GM18519 (cell line): Measurements from ENCODE around the gene RAB31.

ENCODE experiments used
- ATAC-seq: cut with Tn5 transposase; IDR thresholded peaks from one replicate; pipeline ENCODE4 v1.9.1; 2021; ENCODE audit warnings: mild to moderate bottlenecking, moderate library complexity; ENCODE audit not compliant: unreplicated experiment, low FRiP score

RAB31 gene

DNA sequence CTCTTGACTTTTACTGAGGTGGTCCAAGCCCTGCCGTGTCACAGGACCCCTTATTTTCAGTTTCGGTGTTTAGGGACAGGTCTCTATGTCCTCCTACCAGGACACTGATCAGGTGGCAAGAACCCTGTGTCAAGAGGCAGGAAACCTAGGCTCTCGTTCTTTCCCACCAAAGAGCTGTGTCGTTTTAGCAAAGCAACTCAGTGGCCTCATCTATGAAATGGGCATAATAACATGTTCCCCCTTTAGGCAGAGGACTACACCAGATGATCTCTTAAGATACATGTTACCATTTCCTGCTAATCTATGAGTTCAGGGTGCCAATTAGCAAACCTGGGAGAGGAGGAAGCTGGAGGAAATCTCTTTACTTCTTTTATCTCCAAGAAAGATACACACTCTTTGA, 1.9 kb downstream of the RAB31 start:
- no peak for ATAC-seq

DNA sequence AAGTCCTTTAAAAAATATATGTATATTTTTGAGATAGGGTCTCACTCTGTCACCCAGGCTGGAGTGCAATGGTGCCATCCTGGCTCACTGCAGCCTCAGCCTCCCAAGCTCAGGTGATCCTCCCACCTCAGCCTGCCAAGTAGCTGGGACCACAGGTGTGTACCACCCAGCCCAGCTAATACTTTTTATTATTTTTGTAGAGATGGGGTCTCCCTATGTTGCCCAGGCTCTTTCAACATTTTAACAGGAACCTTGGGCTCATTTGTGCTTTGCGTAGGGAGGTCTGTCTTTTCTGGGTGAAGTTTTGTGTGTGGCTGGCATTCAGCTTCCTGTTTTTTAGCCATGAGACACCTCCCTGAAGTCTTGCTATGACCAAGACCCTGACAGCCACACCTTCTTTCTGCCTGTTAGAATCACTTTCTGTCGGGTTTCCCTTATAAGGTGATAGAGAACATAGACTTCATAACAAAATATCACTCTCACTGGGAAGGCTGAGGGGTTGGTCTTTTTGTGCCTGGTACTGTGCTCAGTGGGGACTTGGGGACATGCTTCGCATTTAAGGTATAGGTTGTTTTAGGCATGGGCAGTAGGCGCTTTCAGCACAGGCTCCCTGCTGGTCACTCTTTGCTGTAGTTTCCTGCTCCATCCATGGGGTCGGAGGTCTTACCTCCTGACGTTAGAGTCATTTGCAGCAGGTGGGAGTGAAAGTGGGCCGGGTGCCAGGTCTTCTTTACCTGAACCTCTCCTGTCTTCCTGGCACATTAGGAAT, 3.4 kb downstream of the RAB31 start:
- peak; percentile 55 for ATAC-seq

DNA sequence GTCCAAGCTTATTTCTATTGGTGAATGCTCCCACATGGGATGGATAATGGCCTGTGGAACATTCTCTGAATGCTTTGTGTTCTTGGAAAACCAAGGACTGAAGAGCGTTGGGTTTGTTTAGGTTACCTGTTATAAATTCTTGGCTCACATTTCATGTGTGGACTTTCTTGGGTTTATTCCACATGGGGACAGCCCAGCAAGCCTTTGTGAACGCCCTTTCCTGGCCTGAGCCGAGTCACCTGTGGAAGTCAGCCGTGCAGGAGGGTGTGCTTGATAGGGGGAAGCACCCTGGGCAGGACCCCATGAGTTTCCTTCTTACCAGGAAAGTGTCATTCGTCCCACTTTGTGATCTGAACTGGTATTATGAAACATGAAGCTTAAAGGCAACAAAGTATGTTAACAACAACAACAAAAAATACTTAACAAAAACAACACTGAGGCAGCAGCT, 4.1 kb downstream of the RAB31 start:
- ATAC-seq = no peak

DNA sequence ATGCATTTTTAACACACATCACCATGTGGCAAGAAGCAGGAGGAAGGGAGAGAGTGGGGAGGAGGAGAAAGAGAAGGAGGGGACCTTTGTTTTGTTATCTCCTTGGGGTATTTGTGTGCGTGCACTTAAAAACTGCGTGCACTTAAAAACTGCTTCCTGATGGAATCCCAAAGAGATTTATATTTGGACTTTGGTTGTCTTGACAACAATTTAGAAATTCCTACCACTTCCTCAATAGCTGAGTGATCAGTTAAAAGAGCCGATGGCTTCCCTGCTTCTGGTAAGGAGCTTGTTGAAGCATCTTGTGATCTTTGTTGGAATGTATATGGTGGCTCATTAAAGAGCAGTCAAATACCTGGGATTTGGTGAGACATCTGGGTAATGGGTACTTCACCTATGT, 4.5 kb downstream of the RAB31 start:
- no peak for ATAC-seq

DNA sequence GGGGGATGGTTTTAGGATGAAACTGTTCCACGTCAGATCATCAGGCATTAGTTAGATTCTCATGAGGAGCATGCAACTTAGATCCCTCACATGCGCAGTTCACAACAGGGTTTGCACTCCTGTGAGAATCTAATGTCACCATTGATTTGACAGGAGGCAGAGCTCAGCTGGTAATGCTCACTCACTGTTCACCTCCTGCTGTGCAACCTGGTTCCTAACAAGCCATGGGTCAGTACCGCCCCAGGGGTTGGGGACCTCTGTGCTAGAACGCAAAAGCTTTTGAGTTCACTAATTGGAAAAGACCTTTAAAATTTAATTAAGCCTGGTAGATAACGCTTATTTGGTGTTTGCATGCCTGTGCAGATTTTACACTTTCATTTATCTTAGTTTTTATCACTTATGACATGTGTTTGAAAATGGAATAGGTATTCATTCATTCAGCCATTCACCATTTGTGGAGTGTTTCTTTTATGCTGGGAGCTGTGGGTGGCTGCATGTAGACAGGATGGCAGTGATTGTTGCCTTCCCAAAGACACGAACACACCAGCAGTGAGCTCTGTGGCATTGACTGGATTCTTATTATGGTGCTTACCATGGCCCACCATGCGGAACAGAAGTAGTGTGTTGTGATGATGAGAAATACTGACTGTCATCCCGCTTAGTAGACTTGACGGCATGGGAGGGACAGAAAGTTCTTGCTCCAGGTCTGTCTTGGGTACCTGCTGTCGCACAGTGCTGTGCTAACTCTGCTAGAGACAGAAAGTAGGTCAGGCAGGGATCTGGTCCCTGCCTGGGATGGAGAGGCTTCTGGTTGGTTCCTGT, 6.4 kb downstream of the RAB31 start:
- no peak for ATAC-seq

DNA sequence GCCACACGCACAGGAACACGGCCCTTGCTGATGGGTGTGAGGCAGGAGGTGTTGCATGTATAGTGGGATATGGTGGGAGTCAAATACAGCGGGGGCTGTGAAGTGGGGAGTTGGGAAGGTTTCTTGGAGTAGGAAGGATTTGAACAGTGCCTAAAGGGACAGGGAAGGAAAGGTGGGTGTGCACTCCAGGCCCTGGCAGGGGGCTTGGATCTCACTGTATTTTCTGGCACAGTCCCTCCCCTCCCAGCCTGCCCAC, 6.9 kb downstream of the RAB31 start:
- ATAC-seq = no peak

DNA sequence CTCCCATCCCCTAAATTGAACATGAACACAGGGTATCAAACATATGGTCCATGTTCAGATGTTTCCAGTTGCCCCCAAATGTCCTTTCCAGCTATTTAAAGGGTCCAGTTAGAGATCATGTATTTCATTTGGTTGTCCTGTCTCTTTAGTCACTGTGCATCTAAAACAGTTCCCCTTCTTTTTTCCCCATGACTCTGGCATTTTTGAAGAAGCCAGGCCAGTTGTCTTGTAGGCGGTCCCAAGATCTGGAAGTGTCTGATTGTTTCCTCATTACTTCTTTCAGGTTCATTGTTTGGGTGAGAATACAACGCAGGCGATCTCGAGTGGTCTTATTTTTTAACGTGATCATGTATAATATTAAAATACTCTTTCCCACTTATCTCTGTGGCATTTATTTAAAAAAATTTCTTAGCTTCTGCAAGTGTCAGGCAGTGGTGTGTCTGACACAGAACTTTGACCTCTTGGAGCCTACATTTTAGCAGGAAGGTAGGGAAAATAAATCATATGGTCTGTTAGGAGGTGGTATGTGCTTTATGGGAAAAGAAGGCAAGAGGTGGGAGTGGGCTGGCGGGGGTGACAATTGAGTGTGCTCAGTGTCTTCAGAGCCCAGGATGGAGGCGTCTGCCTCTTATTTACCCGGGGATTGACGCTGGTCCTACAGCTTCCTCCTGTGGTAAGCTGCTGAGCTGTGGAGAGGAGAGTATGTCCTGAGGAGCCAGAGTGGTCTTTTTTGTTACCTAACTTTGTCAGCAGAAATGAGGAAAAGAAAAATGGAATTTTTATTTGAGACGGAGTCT, 8.1 kb downstream of the RAB31 start:
- no peak for ATAC-seq

DNA sequence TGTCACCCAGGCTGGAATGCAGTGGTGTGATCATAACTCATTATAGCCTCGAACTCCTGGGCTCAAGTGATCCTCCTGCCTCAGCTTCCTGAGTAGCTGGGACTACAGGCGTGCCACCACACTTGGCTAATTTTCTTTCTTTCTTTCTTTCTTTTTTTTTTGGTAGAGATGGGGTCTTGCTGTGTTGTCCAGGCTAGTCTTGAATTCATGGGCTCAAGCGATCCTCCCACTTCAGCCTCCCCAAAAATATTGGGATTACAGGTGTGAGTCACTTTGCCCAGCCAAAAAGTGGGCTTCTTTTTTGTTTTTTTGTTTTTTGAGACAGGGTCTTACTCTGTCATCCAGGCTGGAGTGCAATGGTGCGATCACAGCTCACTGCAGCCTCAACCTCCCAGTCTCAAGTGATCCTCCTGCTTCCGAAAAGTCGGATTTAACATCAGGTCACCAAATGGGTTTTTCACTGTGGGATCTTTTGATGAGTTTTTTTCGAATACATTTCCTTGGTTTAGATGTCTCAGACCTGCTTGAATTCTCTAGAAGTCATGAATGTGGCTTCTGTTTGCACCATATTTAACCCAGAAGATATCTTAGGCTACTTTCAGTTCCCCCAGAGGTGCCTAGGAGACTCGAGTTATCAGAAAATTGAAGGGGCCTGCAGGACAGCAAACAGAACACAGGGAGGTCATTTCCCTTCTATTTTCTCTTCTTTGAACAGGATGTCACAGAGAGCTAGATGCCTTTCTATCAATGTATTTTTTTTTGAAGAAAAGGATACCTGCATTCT, 8.9 kb downstream of the RAB31 start:
- no peak for ATAC-seq

DNA sequence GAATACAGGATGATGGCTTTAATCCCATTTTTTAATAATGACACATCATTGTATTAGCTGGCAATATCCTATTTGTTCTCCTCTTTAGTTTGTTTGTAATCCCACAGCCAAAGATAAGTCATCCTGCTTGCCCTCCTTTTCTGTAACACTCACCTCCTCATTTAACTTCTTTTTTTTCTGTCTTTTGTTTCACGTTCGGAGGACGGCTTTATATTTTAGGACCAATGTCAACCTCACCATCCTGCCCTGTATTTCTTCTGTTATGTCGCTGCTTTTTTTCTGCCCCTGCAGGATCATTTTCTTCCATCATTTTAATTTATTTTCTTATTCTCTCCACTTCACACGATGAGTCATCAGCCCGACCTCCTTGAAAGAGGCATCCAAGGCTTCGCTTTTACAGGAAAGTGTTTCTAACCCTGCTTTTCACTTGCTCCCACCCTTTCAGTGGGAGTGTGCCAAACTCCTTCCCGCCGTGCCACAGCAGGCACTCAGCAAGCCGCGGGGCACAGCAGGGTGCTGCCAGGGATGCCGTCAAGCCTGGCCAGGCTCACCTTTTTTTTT, 11.4 kb downstream of the RAB31 start:
- no peak for ATAC-seq

DNA sequence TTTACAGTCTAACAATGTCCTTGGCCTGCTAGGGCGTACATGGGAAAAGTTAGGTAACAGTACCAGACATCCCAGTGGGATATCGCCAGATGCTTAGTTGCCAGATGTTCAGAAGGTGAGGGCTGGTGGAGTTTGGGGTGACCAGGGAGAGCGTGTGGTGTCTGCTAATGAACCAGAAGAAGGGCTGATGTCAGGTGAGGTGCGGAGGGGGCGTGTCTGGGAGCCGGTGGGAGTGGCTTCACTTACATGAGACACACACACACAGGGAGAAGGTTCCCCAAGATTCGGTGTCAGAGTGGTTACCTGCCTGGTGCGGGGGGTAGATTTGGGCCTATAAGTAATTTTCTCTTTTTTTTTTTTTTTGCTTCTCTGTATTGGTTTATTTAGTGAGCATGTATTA, 12.2 kb downstream of the RAB31 start:
- ATAC-seq = no peak

DNA sequence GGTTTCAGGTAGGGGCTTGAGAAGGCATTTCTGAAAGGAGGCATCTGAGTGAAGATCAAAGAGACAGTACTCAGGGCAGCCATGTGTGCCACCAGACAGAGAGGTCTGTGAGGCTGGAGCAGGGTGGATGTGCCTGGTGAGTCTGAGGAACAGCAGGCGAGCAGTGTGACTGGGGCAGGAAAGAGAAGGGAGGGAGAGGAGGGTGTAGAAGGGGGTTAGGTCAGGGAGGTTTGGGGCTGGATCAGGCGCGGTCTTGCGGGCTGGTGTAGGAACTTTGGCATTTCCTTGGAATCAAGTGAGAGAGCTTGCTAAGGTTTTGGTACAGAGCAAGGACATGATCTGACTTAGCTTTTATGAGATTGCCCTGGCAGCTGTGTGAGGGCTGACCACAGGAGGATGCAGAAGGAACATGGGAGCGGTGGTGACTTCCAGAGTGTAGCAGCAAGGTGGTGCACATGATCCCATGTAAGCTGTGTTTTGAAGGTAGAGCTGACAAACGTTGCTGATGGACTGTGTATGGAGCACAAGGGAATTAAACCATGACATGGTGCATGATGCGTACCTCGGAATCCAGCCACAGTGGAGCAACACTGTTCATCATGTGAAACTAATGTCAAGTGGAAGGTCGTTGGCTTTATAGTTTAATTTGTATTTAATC, 13.9 kb downstream of the RAB31 start:
- no peak for ATAC-seq

DNA sequence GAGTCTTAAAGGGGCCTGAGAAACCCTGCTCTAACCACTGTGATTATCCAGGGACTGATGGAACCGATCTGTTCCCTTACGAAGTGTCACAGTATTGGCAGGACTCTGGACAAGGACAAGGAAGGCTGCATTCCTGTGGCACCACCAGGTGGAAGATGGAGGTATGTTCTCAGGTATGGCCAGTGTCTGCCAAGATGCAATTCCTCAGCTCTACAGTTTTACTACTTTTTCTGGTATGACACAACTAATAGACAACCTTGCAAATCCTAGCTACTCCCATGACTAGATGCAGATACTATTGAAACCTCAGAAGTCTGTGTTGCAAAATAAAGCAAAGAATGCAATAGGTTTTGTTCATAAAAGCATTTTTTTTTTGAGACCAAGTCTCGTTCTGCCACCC, 14.6 kb downstream of the RAB31 start:
- no peak for ATAC-seq

DNA sequence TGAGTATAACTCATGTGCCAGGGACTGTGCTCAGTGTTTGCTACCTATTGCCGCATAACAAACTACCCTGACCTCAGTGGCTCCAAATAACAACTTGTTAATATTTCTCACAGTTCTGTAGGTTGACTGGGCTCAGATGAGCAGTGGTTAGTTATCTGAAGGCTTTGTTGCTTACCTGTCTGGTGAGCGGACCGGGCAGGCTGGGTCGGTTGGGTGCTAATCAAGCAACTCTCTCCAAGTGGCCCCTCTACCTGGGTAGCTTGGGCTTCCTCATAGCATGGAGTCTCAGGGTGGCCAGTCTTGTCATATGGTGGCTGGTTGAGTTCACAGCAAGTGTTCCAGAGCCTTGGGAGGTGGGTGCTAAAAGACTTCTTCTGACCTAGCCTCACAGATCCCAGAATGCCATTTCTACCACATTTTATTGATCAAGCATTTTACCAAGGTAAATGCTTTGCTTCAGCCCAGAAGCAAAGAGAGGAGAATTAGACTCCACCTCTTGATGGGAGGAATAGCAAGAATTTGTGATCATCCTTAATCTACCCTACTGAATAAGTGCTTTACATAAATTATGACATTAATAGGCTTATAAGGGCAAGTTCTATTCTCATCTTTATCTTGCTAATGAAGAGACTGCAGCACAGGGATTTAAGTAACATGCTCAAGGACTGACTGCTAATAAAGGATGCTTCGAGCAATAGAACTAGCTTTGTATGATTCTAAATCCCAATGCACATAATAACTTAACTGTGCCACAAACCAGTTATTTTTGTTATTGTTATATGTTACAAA, 16.9 kb downstream of the RAB31 start:
- no peak for ATAC-seq

DNA sequence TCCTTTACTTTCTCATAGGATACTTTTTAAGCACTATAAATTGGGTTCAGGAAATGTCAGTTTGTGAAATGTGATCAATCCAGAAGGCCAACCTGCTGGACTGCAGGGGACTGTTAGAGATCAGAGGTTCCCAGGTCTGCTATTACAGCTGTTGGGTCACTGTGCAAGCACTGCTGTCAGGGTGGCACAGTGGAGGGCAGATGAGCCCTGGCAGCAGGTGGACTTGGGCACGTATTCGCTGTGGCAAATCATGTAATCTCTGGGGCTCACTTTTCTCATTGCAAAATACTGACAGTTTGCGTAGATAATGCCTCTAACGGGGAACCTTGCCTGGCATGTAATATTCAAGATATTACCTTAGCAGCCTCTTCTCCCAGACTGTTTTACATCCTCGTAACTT, 18.1 kb downstream of the RAB31 start:
- no peak for ATAC-seq

DNA sequence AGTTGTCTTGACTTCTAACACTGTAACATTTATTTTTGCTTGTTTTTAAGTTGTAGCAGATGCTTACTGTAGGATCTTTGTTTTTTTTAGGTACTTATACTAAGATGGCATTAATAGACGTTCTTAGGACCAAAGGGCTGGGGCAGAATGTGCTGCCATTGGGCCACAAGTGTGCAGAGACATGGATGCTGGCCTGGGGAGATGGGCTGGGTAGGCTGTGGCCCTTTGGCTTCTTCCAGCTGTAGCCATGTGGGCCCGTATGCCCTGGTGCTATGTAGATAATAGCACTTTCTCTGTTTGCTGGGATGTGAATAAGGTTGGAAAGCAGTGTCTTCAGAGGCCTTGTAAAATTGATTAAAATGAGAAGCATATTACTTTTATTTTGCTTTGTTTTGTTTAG, 18.8 kb downstream of the RAB31 start:
- no peak for ATAC-seq

DNA sequence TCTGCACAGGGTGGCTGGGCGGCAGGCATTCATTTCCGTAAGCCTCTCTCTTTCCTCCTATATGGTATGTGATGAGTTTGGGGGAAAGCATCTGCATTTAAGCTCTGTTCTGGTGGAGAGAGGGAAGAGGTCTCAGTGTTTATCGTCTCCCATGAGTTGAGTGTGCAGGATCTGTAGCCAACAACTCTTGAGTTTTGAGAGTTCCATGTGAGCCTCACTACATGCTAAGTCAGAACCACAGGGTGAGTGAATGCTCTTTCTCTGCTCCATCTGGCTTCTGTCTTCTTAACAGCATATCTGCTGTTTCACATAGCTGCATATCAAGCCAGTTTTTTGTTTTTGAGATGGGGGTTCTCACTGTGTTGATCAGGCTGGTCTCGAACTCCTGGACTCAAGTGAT, 22.7 kb downstream of the RAB31 start:
- ATAC-seq = no peak

DNA sequence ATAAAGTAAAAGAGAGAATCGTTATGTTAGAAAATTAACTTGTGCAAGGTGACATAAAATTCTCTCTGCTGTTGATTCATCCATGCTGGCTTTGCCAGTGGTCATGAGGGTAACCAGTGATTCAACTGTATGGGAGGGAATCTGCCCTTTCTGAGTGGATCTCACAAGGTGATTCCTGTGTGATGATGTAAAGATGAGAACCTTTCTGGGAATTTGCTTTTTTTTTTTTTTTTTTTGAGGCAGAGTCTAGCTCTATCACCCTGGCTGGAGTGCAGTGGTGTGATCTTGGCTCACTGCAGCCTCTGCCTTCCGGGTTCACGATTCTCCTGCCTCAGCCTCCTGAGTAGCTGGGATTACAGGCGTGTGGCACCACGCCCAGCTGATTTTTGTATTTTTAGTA, 23.3 kb downstream of the RAB31 start:
- ATAC-seq = no peak

DNA sequence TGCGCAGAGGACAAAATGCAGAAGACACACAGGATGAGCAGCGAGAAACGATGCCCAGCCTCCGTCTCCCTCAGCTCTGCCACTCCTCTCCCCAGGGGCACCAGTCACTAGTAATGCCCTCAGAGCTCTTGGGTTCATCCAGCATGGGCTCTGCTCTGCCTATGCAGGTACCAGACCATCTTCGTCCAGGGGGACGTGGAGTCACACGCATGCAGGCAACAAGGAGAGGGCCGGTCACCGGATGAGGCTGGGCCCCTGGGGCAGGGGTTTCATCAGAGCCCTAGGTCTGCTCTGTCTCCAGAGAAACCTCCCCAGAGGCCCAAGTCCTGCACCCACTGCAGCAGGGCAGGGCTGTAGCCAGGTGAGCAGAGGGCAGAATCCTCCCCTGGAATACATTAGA, 23.9 kb downstream of the RAB31 start:
- no peak for ATAC-seq

DNA sequence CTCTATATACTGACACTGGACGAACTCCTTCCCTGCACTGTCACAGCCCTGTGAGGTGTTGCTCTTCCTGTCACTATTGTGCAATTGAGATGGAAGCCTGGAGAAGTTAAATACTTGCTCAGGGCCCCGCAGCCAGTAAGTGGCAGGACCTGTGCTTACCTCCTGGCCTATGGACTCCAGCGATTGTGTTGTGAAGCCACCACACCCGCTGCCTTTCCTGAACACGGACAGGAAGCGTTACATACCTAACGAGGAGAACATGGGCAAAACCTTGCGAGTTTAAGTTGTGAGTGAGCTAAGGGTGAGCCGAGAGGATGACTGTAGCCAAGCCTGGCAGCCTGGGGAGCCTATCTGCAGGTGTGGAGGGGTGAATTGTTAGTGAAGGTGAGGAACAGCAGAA, 26.1 kb downstream of the RAB31 start:
- no peak for ATAC-seq
